GM18502 (cell line): ENCODE measurements around the gene C5orf63.
"Not testable (repeated sequence)": the region's sequence is repeated elsewhere in the genome, so short reads cannot be mapped to it uniquely, and the experiment has no call there.

Experiments
- ATAC-seq: cut with Tn5 transposase; IDR thresholded peaks from one replicate; pipeline ENCODE4 v1.9.1; 2021; ENCODE audit warnings: mild to moderate bottlenecking; ENCODE audit not compliant: unreplicated experiment, poor library complexity

C5orf63 gene

DNA sequence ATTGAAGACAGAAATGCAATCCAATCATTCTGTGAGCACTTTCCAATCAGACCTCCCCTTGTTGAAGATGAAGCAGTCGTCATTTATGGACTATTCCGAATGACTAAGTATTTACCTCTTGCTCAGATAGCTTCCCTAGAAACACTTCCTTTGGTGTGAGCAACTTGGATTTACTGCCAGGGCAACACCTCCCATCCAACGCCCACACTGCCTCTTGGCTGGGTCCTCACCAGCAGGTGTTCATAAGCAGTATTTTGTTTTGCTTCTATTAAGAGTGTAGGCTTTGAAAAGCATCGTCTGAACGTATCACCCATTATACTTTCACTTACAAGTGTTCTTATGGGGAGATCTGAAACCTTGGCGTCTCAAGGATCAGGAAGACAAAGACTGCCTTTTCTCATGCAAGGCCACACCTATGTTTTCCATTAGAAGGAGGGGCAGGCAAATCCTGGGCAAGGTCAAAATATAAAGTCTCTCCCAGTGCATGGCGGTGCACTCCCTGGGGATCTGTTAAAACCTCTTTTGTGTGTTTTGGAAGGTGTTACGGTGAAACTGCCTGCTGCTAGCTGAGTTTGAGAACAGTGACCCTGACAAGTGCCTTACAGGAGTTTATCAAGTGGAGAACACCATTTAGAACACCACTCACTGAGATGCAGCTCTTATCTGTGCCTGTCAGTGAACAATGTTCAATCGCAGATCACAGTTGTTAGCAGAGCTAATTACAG is 32.3 kb downstream of the C5orf63 start:
- no peak for ATAC-seq

DNA sequence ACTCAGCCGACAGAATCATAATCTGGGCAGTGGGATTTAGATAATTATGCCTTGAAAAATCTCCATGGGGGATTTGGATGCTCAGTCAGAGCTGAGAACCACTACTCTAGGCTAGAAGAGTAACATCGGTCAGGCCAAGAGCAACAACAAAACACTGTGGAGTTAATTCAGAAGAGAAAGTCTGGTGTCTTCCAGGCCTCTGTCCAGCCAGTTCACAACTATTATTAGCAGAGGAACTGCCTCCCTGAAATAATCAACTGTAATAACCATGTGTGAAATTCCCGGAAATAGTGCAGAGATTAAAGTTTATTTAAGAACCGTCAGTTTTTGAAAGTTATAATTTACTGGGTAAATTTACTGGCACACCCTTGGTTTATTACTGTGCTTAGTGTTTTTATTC is 34.8 kb downstream of the C5orf63 start:
- ATAC-seq, result no peak

DNA sequence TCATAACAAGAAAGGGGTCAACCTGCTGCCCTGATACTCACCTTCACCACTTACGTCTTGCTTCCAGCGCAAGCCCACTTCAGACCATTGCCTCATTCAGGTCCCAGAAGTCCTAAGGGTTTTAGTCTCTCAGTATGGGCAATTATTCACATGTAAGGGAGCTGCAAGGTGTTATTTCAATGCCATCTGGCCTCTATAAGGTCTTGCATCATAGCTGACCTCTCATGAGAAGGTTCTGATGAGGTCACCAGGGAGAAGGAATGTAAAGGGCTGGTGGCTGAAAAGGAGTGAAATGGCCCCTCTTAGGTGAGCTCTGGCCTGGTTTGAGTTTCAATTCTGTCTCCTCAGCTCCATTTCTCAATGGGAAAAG is 41.5 kb downstream of the C5orf63 start:
- no peak for ATAC-seq

DNA sequence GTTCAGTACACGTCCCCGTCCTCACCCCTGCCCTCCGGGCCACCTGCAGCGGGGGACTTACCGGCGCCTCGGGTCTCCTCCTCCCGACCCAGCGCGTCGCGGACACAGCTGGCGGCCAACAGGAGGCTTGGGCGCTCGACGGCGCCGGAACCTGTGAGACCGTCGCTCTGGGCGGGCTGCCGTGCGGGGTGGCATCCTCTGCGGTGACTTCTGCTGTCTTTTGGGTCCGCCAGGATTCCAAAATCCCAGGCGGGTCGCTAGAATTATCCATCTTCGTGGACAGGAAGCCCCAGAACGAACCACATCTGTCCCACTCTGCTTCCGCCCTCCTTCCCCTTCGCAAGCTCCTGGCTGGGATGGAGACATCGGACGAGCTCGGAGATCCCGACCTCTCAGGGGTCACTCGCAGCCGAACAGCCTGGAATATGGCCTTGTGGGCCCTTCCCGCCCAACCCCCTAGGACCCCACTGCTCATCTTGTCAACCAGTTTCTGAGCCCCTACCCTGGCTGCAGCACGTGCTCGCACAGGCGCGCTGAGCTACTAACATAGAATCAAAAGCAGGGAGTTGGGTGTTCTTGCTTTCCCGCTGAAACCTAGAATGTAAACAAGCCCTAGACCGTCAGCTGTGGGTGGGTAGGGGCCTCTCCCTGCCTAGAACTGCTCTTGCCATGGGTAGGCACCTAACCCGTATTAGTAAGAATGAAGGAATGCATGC is 42.0 kb downstream of the C5orf63 start:
- ATAC-seq, result peak; percentile 12

DNA sequence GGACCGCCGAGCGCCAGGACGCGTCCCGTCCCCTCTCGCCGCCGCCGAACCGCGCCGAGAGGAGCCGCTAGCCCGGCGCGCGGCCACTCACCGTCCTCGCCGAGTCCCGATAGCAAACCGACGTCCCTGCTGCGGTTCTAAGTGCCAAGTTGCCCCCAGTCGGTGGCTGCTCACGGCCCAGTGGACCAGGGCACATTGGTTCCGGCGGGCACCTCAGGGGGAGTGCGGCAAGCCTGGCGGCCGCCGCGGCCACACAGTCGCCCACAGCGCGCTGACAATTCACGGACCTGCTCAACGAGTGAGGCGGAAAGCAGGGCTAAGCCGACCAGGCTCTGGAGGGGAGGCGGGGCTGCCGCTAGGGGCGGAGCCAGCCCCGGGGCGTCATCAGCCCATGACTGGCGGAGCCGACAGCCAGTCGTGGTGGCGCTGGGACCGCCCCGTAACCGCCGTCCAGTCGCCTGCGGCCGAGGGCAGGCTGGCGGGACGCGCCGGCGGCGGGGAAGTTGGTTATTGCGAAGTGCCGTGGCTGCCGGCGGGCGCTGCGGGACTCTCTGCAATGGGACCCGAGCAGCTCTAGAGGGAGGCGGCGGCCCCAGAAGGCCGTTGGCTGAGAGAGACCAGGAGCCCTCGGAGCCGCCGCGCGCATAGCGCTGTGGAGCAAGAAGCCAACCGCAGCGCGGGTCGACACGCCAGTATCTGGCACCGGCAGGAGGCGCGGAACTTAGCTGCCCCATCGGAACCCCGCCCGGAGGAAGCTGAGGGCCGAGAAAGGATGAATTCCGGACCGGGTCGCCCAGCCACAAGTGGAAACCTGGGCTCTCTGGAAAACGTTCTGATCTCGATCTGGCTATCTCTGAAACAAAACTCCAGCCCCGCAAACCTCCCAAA is 42.8 kb downstream of the C5orf63 start, which contains the start of gene MARCHF3:
MARCHF3 (minus strand) TSS at position 300 of the 888 bp plus-strand sequence. CDS start 112,387 bp downstream, outside the sequence.
- ATAC-seq, result peak; percentile 96

DNA sequence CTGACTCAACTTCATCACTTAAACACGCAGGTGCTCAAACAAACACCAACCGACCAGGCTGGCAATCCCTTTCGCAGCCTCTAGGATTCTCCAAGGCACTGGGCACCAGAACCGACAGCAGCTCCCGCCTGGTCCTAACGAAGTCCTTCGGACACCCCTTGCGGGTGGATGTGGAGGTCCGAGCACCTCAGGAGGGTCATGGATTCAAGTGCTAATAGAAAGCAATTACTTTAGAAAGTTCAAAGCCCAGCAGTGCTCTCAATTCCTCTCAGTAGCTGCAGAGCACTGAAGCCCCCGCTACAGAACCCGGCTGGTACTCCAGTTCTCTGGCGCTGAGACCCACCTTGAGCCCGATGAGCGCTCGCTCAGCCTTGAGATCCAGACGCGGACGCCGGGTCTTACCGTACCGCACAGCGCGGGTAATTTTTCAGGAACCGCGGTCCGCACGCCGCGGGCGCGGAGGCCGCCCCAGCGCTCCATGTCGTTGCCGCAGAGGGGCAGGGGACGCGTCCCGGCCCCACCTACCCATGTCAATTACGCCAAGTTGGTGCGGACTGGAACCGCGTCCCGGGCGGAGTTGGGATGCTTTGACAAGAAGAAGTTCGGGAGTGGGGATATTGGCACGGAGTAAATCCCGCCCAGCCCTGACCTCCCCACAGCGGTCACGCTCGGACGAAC is 43.6 kb downstream of the C5orf63 start:
- ATAC-seq, result peak; percentile 20

DNA sequence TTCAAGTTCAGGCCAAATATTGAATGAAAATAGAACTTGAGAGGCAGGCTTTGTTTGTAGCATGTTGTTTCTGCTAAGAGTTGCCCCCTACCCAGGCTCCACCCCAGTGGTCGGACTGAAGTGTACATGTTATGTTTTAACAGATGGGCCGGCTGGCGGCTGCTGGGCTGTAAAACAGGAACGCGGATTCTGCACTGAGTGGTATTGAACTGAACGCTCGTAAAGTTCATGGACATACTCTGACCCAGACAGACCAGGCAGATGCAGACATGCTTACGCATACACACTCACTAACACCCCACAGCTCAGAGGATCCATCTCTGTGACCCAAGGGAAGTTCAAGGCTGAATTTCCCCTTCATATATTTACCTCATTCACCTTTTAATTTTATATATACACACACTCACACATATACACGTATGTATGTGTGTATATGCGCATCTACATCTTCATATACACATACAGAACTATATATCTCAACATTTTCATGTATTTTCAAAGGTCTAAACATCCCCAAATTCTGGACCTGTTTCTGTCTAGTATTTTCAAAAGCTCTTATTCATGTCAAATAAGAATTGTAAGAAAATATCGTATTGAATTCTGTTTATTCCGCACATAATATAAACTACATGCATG is 44.4 kb downstream of the C5orf63 start:
- ATAC-seq, result no peak

DNA sequence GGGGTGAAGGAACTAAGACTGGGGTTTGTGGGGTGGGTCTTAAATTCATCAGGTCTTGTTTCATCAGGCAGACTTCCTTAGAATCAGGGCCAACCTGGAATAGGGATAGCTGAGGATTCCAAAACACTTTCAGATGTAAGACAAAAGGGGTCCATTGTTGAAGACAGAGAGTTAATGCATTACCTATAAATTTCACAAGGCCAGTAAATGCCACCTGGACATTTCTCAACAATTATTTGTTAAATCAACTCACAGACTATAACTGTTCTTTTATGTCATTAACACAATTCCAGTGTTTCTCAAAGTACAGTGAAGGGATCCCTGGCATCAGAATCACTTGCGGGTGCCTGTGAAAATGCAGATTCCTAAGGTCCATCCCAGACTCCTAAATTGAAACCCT is 45.8 kb downstream of the C5orf63 start:
- ATAC-seq, result no peak

DNA sequence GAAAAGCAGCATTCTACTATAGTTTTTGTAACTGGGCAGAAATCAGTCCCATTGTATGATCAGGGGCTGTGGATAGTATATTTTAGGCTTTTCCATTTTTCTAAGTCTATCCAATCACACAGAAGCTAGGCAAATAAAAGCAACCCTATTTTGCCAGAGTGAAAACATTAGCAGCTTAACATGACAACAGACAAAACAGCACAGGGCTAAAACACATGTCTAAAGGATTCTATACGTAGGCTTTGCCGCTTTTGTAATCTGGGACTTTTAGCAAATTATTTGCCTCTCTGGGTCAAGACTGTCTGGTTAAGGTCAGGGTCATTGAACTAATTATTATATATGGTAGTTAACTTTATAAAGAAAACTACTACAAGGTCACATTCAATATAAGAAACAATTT is 47.1 kb downstream of the C5orf63 start:
- ATAC-seq, result no peak

DNA sequence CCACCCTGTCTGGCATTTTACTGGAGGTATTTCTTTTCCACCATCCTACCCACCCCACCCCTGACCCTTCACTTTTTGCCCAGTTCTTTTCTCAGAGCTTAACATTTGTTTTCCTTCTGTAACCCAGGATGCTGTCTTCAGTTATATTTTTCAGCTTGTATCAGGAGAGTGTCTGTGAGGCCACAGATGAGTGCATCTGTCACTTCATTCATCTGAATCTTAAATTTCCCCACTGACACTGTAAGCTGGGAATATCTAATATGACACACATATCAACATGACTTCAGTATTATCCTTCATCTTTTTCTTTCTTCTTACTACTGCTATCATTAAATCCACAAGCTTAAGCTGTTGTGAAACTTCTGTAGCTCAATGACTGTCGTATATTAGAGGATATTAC is 47.8 kb downstream of the C5orf63 start:
- no peak for ATAC-seq

DNA sequence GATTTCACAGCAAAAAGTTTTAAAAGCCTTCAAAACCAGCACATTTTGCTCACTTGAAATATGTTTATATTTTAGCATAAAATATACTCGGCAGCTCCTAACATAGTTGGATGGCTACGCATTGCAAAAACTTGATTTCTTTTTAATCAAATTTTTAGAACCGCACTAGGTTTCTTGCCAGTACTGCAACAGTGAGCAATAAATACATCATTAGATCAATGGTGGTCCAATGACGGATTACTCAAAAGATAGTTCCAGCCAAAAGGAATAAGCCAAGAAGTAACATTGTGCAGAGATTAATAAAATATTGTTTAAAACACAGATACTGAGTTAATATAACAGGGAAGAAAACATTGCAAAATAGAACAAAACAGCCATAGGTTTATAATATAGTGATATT is 48.5 kb downstream of the C5orf63 start:
- ATAC-seq, result no peak

DNA sequence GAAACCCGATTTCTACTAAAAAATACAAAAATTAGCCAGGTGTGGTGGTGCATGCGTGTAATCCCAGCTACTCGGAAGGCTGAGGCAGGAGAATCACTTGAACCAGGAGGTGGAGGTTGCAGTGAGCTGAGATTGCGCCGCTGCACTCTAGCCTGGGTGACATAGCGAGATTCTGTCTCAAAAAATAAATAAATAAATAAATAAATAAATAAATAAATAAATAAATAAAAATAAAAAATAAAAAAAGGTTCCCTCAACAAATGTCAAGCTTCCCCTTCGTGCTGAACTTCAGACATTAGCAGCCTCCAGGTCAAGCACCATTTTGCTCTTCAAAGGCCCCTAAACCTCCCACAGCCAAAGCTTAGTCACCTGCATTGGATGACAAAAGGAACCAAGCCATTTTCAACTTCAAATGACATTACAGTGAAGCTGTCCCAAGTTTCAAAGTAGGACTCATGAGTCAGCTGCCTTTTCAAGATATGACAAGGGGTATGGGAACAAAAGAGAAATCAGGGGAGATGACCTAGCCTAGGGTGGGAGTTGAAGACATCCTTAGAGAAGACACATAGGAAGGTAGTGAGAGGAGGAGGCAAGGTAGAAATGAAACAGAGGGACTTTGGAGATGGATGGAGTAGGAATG is 49.6 kb downstream of the C5orf63 start:
- not testable (repeated sequence) for ATAC-seq

DNA sequence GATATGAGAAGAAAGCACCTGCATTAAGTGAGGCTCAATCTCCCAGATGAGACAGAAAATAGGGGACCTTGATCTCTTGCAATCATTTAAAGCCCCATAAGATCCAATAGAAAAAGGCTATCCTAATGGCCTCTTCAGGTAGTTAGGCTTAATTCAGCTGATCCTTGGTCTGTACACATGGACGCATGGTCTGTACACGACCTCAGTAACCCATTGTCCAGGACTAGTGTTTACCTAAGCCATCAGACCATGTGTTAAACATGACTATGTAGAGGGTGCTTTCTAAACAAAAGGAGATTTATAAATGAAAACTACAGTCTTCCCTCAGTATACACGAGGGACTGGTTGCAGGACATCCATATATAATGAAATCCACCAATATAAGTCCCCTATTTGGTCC is 50.5 kb downstream of the C5orf63 start:
- no peak for ATAC-seq

DNA sequence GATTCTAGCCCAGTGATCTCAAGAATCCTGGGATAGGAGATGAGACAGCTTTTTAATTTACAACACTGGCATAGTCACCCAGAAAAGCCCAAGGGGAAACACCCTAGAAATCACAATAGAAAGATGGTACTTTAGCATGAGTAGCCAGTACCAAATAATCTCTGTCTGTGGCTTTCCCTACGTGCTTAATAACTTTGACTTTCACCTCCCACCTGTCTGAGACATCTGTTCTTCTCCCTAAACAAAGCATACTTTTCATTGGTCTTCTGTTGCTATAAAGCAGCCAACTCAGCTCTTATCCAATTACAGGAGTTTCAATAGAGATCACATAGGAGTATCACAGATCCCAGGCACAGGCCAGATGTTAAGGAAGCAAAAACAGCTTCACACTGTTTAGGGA is 53.4 kb downstream of the C5orf63 start:
- ATAC-seq, result no peak

DNA sequence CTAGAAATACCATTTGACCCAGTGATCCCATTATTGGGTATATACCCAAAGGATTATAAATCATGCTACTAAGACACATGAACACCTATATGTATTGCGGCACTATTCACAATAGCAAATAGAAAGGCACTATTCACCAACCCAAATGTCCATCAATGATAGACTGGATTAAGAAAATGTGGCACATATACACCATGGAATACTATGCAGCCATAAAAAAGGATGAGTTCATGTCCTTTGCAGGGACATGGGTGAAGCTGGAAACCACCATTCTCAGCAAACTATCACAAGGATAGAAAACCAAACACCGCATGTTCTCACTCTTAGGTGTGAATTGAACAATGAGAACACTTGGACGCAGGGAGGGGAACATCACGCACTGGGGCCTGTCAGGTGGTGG is 56.6 kb downstream of the C5orf63 start:
- ATAC-seq, result not testable (repeated sequence)

DNA sequence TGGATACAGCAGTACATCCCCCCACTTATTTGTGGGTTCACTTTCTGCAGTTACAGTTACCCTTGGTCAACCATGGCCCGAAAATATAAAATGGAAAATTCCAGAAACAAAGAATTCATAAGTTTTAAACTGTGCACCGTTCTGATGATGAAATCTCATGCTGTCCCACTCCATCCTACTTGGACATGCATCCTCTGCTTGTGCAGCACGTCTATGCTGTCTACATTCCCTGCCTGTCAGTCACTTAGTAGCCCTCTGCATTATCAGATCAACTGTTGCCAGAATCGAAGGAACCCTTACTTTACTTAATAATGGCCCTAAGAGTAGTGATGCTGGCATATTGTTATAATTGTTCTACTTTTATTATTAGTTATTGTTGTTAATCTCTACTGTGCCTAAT is 57.6 kb downstream of the C5orf63 start:
- ATAC-seq, result no peak

DNA sequence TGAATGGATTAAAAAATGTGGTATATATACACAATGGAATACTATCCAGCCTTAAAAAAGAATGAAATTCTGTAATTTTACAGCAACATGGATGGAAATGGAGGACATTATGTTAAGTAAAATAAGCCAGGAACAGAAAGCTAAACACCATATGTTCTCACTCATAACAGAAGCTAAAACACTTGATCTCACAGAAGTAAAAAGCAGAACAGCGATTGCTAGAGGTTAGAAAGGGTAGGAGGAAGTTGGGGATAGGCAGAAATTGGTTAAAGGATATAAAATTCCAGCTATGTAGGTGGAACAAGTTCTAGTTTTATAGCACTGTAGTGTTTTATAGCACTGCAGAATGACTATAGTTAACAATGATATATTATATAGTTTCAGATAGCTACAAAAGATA is 58.7 kb downstream of the C5orf63 start:
- peak; percentile 42 for ATAC-seq

DNA sequence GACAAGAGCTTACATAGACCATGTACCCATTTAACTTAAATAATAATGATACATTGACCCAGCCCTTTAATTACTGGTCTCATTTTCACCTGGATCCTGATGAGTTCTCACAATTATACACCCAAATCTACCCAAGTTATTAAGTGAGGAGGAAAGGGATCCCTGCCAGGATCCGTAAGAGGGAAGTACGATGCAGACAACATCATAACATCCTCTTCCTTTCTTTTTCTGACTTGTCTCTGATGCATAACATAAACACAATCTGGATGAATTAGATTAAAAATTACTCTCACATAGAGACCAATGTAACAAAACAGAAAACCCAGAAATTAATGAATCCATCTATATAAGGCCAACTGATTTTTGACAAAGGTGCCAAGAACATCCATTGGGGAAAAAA is 59.9 kb downstream of the C5orf63 start:
- no peak for ATAC-seq

DNA sequence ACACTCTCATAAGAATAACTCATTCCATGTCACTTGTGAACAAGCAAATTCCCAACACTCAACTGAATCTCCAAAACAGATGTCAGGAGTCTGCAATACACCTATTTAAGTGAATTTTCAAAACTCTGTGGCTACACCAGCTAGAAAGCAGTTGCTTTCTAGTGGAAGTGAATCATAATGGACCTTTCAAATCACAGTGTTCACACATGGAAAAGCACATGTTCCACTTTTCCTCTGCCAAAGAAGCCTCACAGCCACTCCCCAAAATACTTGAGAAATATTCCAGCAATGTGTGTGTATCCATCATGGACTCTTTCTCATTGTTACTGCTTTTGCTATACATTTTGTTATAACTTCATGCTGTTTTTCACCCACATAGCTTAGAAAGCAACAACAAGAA is 60.4 kb downstream of the C5orf63 start:
- ATAC-seq, result no peak
